OCI-LY1 (cell line): Measurements from ENCODE around the gene ZBTB32.

Source experiments
- H2AFZ ChIP-seq: fragments of 200-600 bp; sonication (generic), shearing (Covaris generic); 2 replicates; pipeline ENCODE4 v1.6.0; 2014; ENCODE audit warnings: antibody characterized with exemption, mild to moderate bottlenecking, low read length
- H3F3A ChIP-seq: fragments of 200-600 bp; sonication (generic), shearing (Covaris generic); 2 replicates; pipeline ENCODE4 v1.6.0; 2014; ENCODE audit warnings: mild to moderate bottlenecking, antibody characterized with exemption, low read length, moderate library complexity; ENCODE audit not compliant: insufficient read depth
- H3K27ac ChIP-seq: fragments of 200-600 bp; sonication (generic); 2 replicates; pipeline ENCODE4 v1.5.1; 2014; ENCODE audit warnings: low read length, mixed run types, mild to moderate bottlenecking, low read depth; ENCODE audit not compliant: poor library complexity, severe bottlenecking
- H3K27me3 ChIP-seq: fragments of 200-600 bp; sonication (generic); 2 replicates; pipeline ENCODE4 v1.6.0; 2014; ENCODE audit warnings: antibody characterized with exemption, mild to moderate bottlenecking, low read length, moderate library complexity; ENCODE audit not compliant: insufficient read depth
- H3K36me3 ChIP-seq: fragments of 200-600 bp; sonication (generic); 2 replicates; pipeline ENCODE4 v1.6.1; 2014; ENCODE audit warnings: mild to moderate bottlenecking, antibody characterized with exemption, low read length, moderate library complexity, mixed read lengths; ENCODE audit not compliant: insufficient read depth
- H3K4me1 ChIP-seq: fragments of 200-600 bp; sonication (generic); 2 replicates; pipeline ENCODE4 v1.5.1; 2014; ENCODE audit warnings: mild to moderate bottlenecking, low read length, moderate library complexity; ENCODE audit not compliant: insufficient read depth, severe bottlenecking
- H3K4me2 ChIP-seq: fragments of 200-600 bp; sonication (generic), shearing (Covaris generic); 2 replicates; pipeline ENCODE4 v1.6.1; 2014; ENCODE audit warnings: low read length
- H3K4me3 ChIP-seq: fragments of 200-600 bp; sonication (generic); 2 replicates; pipeline ENCODE4 v1.5.1; 2014; ENCODE audit warnings: low read length, low read depth, mild to moderate bottlenecking, mixed read lengths; ENCODE audit not compliant: poor library complexity, severe bottlenecking
- H3K79me2 ChIP-seq: fragments of 200-600 bp; shearing (Covaris generic); 2 replicates; pipeline ENCODE4 v1.6.1; 2016; ENCODE audit warnings: mixed run types, low read length, mixed read lengths; ENCODE audit not compliant: insufficient read depth
- H3K9ac ChIP-seq: fragments of 200-600 bp; sonication (generic), shearing (Covaris generic); 2 replicates; pipeline ENCODE4 v1.6.1; 2014; ENCODE audit warnings: mild to moderate bottlenecking, low read length, mixed read lengths
- H3K9me2 ChIP-seq: fragments of 200-600 bp; sonication (generic), shearing (Covaris generic); 2 replicates; pipeline ENCODE4 v1.6.1; 2014; ENCODE audit warnings: low read depth, mild to moderate bottlenecking, low read length, mixed read lengths
- H3K9me3 ChIP-seq: fragments of 200-600 bp; shearing (Covaris generic); 2 replicates; pipeline ENCODE4 v1.6.1; 2014; ENCODE audit warnings: low read length, mixed read lengths
- H4K20me1 ChIP-seq: fragments of 200-600 bp; sonication (generic), shearing (Covaris generic); 2 replicates; pipeline ENCODE4 v1.6.0; 2016; ENCODE audit warnings: mild to moderate bottlenecking, low read length; ENCODE audit not compliant: insufficient read depth
- CTCF ChIP-seq: fragments of 200-600 bp; sonication (generic), shearing (Covaris generic); IDR thresholded peaks from 2 replicates; pipeline ENCODE4 v1.5.1; 2017; ENCODE audit warnings: mild to moderate bottlenecking, antibody characterized with exemption, low read length, moderate library complexity, mixed read lengths
- EZH2 ChIP-seq: fragments of 200-600 bp; sonication (generic), shearing (Covaris generic); IDR thresholded peaks from 2 replicates; pipeline ENCODE4 v1.8.0; 2017; ENCODE audit warnings: borderline replicate concordance, mixed run types, mild to moderate bottlenecking, antibody characterized with exemption, low read length, moderate library complexity, mixed read lengths

Gene ZBTB32

DNA sequence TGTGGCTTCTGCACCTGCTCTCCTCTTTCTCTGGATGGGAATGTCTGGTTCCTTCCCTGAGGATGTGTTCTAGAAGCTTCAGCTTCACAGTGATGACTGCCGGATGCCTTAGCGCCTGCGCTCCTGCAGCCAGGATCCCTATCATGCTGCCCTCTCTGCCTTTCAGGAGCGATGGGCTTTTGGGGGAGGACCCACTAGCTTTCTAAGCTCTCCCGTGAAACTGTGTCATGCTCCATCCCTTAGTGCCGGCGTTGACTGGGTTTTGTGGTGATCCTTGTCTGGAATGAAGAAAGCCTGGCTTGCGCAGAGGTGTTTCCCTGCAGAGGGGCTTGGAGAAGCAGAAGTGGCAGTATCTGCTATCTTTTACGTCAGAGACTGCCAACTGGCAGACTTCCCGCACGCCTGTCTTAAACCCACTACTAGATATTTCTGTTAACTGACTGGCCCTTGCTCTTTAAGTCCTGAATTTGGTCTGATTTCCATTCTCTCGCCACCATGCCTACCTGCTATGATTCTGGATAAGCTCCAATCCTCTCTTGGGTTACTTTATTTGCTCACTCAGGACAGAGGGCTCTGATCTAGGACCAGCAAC is 9.6 kb downstream of the ZBTB32 start:
- no peak for TF ChIP-seq CTCF
- no peak for TF ChIP-seq EZH2
- H3K9me2 ChIP-seq: no peaks in the 10 kb centered on the region
- no peaks in the 10 kb centered on the region for H3F3A ChIP-seq
- H3K27me3 ChIP-seq: peaks cover 7% of the 10 kb centered on the region
- H3K4me1 ChIP-seq: peaks cover 26% of the 10 kb centered on the region
- H3K9me3 ChIP-seq: no peaks in the 10 kb centered on the region
- H3K9ac ChIP-seq: no peak overlapping the region
- H2AFZ ChIP-seq: no peak overlapping the region
- H3K36me3 ChIP-seq: no peaks in the 10 kb centered on the region
- no peak overlapping the region for H3K4me2 ChIP-seq
- H3K27ac ChIP-seq: no peak overlapping the region
- H4K20me1 ChIP-seq: no peaks in the 10 kb centered on the region
- peaks cover 4% of the 10 kb centered on the region for H3K79me2 ChIP-seq
- no peak overlapping the region for H3K4me3 ChIP-seq

DNA sequence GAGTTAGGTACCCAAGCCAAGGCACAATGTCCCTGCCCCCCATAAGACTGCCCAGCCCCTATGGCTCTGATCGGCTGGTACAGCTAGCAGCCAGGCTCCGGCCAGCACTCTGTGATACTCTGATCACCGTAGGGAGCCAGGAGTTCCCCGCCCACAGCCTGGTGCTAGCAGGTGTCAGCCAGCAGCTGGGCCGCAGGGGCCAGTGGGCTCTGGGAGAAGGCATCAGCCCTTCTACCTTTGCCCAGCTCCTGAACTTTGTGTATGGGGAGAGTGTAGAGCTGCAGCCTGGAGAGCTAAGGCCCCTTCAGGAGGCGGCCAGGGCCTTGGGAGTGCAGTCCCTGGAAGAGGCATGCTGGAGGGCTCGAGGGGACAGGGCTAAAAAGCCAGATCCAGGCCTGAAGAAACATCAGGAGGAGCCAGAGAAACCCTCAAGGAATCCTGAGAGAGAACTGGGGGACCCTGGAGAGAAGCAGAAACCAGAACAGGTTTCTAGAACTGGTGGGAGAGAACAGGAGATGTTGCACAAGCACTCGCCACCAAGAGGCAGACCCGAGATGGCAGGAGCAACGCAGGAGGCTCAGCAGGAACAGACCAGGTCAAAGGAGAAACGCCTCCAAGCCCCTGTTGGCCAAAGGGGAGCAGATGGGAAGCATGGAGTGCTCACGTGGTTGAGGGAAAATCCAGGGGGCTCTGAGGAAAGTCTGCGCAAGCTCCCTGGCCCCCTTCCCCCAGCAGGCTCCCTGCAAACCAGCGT is 10.4 kb downstream of the ZBTB32 start:
- Histone ChIP-seq H2AFZ (no peak overlapping the region), H3K4me3 (no peak overlapping the region), H3K36me3 (peaks cover 4% of the 10 kb centered on the region; the same call in 1 of the 2 replicates), H3K79me2 (peaks cover 8% of the 10 kb centered on the region), H3K27ac (no peak overlapping the region), H3K9me2 (no peaks in the 10 kb centered on the region), H3K9ac (no peak overlapping the region), H3K4me1 (peaks cover 33% of the 10 kb centered on the region), H3F3A (no peaks in the 10 kb centered on the region), H4K20me1 (no peaks in the 10 kb centered on the region), H3K27me3 (peaks cover 7% of the 10 kb centered on the region), H3K4me2 (no peak overlapping the region), H3K9me3 (no peaks in the 10 kb centered on the region)
- no peak for TF ChIP-seq CTCF
- TF ChIP-seq EZH2: no peak

DNA sequence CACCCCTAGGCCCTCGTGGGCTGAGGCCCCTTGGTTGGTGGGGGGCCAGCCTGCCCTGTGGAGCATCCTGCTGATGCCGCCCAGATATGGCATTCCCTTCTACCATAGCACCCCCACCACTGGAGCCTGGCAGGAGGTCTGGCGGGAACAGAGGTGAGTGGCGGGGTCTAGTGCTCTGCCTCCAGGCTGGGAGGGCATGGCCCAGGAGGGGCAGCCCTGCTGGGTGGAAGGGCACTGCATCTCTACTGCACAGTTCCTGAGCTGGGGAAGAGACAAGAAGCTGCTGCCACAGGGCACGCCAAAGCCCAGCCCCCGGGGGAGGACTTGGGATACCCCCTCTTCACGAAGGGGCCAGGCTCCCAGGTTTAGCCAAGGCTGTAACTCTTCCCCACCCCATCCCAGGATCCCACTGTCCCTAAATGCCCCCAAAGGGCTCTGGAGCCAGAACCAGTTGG is 11.0 kb downstream of the ZBTB32 start:
- Histone ChIP-seq H3K27ac (no peak overlapping the region), H3K4me2 (no peak overlapping the region), H2AFZ (no peak overlapping the region), H3K4me1 (peaks cover 33% of the 10 kb centered on the region), H3K79me2 (peaks cover 8% of the 10 kb centered on the region), H3K9me3 (no peaks in the 10 kb centered on the region), H3K4me3 (no peak overlapping the region), H3K9me2 (no peaks in the 10 kb centered on the region), H3K27me3 (peaks cover 7% of the 10 kb centered on the region), H3K9ac (no peak overlapping the region), H4K20me1 (no peaks in the 10 kb centered on the region), H3F3A (no peaks in the 10 kb centered on the region), H3K36me3 (peaks cover 9% of the 10 kb centered on the region; the same call in 1 of the 2 replicates)
- no peak for TF ChIP-seq CTCF
- no peak for TF ChIP-seq EZH2
